Hindlimb muscle (tissue), 1 donor: Measurements from ENCODE around the gene TFDP2. TPM values are rescaled to one million over a fixed set of nuclear protein-coding genes. Genes with fewer than 3 reads are reported as not detected.
"Not testable (repeated sequence)": the region's sequence is repeated elsewhere in the genome, so short reads cannot be mapped to it uniquely, and the experiment has no call there.

ENCODE experiments used
- DNase-seq: peaks from one replicate; pipeline ENCODE4 v3.0.0-alpha.2; 2013
- polyA plus RNA-seq: library from polyadenylated mRNA; unstranded; fragments of 120-200 nt; gene quantifications from one replicate; pipeline ENCODE4 v1.2.1, GENCODE V29; 2013; ENCODE audit not compliant: insufficient read length

TFDP2 gene
- polyA plus RNA-seq, 1 donor: 41.3 TPM

GRCh38 chr3:142013326-142013980 is 135.9 kb downstream of the TFDP2 start:
- peak; percentile 54 for DNase-seq

- DNase-seq: no peak
Observed at GRCh38 chr3:142009029-142009428, 140.3 kb downstream of the TFDP2 start.

GRCh38 chr3:142007710-142008399 is 141.5 kb downstream of the TFDP2 start:
- DNase-seq: no peak

GRCh38 chr3:142004957-142005356 is 144.4 kb downstream of the TFDP2 start:
- DNase-seq: not testable (repeated sequence)

GRCh38 chr3:142004025-142004424 is 145.3 kb downstream of the TFDP2 start:
- no peak for DNase-seq

- DNase-seq: no peak
Observed at GRCh38 chr3:142003291-142003690, 146.1 kb downstream of the TFDP2 start.

- no peak for DNase-seq
Observed at GRCh38 chr3:142000325-142000870, 148.9 kb downstream of the TFDP2 start.

- DNase-seq: no peak
Observed at GRCh38 chr3:141998669-141999290, 150.6 kb downstream of the TFDP2 start.

- no peak for DNase-seq
Observed at GRCh38 chr3:141996437-141996836, 152.9 kb downstream of the TFDP2 start.

- no peak for DNase-seq
Observed at GRCh38 chr3:141994856-141995255, 154.5 kb downstream of the TFDP2 start.

GRCh38 chr3:141992512-141992911 is 156.8 kb downstream of the TFDP2 start:
- no peak for DNase-seq

GRCh38 chr3:141986548-141987107 is 162.7 kb downstream of the TFDP2 start:
- DNase-seq: no peak

- no peak for DNase-seq
Observed at GRCh38 chr3:141981084-141981483, 168.3 kb downstream of the TFDP2 start.

GRCh38 chr3:141979050-141979671 is 170.2 kb downstream of the TFDP2 start:
- DNase-seq: no peak

- not testable (repeated sequence) for DNase-seq
Observed at GRCh38 chr3:141974777-141975176, 174.6 kb downstream of the TFDP2 start.

GRCh38 chr3:141972399-141972798 is 176.9 kb downstream of the TFDP2 start:
- DNase-seq: no peak

- DNase-seq: no peak
Observed at GRCh38 chr3:141971571-141971970, 177.8 kb downstream of the TFDP2 start.

GRCh38 chr3:141969711-141970110 is 179.6 kb downstream of the TFDP2 start:
- DNase-seq: no peak

- no peak for DNase-seq
Observed at GRCh38 chr3:141965471-141965870, 183.9 kb downstream of the TFDP2 start.

- no peak for DNase-seq
Observed at GRCh38 chr3:141963301-141963700, 186.0 kb downstream of the TFDP2 start.

- DNase-seq: no peak
Observed at GRCh38 chr3:141960731-141961130, 188.6 kb downstream of the TFDP2 start.
